ENCODE measurements around the gene PRPS1.

DNA sequence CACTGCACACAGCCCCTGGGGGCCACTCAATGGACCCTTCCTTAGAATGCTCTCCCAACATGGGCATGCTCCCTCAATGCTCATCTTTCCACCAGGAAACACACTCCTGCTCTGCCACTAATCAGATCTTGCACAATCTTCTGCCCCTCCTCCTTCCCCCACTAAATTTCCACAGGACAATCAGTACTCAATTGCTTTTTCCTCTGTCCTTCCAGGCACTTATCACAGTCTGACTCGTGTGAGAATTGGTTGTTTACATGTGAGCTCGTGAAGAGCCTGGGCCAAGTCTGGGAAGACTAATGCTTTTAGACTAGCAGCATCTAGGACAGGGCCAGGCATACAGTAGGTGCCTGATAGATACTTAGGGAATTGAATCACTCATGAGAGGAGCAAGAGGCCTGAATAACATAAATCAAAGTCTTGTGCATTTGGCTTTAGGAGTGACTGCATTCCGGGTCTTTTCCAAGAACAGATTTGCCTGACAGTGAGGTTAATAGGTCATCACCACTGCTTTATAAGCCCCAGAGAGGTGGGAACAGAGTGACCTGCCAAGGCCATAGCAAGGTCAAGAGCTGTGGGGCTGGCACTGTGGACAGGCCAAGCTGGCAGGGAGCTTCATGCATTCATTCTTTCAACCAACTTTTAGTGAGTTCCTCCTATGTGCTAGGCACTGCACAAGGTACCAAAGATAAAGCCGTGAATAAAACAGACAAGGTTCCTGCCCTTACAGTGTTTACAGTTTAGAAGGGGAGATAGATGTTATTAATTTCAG, 55.0 kb downstream of the PRPS1 start:
- TF ChIP-seq, protein P1, sequence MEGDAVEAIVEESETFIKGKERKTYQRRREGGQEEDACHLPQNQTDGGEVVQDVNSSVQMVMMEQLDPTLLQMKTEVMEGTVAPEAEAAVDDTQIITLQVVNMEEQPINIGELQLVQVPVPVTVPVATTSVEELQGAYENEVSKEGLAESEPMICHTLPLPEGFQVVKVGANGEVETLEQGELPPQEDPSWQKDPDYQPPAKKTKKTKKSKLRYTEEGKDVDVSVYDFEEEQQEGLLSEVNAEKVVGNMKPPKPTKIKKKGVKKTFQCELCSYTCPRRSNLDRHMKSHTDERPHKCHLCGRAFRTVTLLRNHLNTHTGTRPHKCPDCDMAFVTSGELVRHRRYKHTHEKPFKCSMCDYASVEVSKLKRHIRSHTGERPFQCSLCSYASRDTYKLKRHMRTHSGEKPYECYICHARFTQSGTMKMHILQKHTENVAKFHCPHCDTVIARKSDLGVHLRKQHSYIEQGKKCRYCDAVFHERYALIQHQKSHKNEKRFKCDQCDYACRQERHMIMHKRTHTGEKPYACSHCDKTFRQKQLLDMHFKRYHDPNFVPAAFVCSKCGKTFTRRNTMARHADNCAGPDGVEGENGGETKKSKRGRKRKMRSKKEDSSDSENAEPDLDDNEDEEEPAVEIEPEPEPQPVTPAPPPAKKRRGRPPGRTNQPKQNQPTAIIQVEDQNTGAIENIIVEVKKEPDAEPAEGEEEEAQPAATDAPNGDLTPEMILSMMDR (IDR thresholded peaks at IDR 0.05) = no peak
- peak; percentile 68 to 80 (median 70) for TF ChIP-seq POLR2AphosphoS5 (IDR thresholded peaks at IDR 0.05)

All from sigmoid colon (tissue), 4 donors.